GM12864 (cell line): ENCODE results near the gene UBL3.

Source experiments
- DNase-seq: peaks from one replicate; pipeline ENCODE4 v3.0.0-alpha.2; 2011; ENCODE audit warnings: low read depth
- H3K4me3 ChIP-seq: 2 replicates; pipeline ENCODE4 v1.5.1; 2011; ENCODE audit warnings: mild to moderate bottlenecking, low read depth, low read length, control low read depth
- CTCF ChIP-seq: IDR thresholded peaks from 2 replicates; pipeline ENCODE4 v1.5.1; 2011; ENCODE audit warnings: low read depth, mild to moderate bottlenecking, moderate library complexity, low read length, control low read depth, inconsistent platforms; ENCODE audit errors: missing control alignments

UBL3 gene

DNA sequence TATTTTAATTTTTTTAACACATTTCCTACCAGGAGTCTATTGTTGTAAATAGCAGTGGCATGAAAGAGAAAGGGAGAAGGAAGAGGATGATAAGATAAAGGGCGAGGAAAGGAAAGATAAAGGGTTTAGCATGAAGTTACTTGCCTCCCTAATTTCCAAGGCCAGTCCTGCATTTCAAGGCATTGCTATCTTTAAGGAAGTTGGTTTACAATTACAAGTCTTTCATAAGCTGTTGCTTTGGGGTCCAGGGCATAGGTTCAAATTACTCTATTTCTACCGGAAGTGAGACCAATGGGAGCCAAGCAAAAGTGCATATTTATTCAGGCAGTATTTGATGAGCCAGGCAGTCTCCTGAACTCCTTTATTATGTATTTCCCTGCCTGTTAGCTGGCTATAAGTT is 27.7 kb upstream of the UBL3 start:
- no peak overlapping the region for H3K4me3 ChIP-seq
- DNase-seq = no peak
- TF ChIP-seq CTCF = no peak

DNA sequence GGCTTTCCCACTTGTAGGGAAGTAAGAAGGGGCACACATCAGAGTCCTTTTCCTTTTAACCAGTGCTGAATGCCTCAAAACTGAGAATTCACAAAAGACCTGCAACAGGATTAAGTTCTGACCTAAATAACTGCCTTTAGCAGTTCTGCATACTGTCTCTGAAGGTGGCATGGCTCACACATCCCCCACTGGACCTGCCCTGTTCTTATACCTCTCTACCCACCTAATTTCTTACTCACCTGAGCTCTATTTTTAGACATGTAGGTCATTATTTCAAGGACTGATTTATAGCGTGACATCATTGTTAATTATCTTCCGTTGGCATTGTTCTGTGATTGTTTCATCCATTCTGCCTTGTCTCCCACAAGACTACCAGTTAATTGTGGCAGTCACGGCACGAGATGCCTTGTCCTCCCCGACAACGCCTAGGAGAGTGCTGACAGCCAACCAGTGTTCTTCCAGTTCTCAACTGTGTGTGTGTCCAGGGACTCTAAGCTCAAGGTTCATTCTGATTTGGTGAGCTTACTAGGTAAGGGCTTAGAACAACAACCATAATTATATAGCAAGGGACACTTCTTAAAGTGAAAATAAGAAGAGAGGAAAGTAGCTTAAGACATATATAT is 27.1 kb upstream of the UBL3 start:
- no peak for TF ChIP-seq CTCF
- DNase-seq = no peak
- no peak overlapping the region for H3K4me3 ChIP-seq

DNA sequence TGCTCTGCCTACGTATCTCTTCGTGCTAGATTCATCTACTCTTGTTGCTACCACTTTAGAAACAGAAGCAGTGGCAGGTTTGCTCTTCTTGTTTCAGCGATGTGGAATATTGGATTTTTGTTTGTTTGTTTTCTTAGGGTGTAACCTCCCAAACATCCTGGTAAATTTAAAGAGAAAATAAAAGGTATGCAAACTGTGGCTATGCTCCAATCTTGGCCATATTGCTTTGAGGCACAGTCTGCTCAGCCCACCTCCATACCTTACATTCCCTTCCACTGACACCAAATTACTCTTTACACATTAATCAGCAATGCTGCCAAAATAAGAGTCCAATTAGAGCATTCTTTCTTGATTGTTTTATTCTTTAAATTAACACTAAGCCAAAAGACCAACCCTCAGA is 25.2 kb upstream of the UBL3 start:
- no peak for TF ChIP-seq CTCF
- no peak overlapping the region for H3K4me3 ChIP-seq
- no peak for DNase-seq

DNA sequence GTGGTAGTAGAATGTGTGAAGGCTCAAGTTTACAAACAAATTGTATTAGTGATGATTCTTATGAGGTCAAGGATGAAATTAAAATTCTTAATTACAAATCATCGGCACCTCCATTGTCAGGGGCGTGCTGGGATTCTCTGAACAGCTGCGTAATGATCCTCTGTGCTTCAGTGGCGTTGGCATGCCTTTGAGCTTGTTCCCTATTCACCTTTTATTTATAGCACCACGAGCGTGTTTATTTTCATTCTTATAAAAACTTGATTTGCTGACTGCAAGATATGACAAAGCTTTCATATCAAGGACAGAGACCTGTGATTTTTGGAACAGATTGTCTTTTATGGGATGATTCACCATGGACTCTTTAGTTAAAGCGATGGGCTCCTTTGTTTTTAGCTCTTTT is 18.2 kb upstream of the UBL3 start:
- no peak for TF ChIP-seq CTCF

GRCh38 chr13:29865934-29866333 is 15.5 kb upstream of the UBL3 start:
- no peak for TF ChIP-seq CTCF
- H3K4me3 ChIP-seq = no peak overlapping the region
- DNase-seq = no peak

More for the DNA sequence above, 18.2 kb upstream of the UBL3 start:
- DNase-seq = no peak
- H3K4me3 ChIP-seq = no peak overlapping the region

GRCh38 chr13:29861694-29862110 is 11.3 kb upstream of the UBL3 start:
- TF ChIP-seq CTCF = no peak
- no peak for DNase-seq
- no peak overlapping the region for H3K4me3 ChIP-seq

GRCh38 chr13:29859971-29860370 is 9.6 kb upstream of the UBL3 start:
- TF ChIP-seq CTCF = no peak
- H3K4me3 ChIP-seq = no peak overlapping the region
- DNase-seq = no peak
